ENCODE measurements around the gene SLC45A2. TPM values are rescaled to one million over a fixed set of nuclear protein-coding genes. Genes with fewer than 3 reads are reported as not detected.

The SLC45A2 gene
- polyA plus RNA-seq, 1 of the 3 experiments (the other 2 are of a cell fraction) = 0.02 TPM

DNA sequence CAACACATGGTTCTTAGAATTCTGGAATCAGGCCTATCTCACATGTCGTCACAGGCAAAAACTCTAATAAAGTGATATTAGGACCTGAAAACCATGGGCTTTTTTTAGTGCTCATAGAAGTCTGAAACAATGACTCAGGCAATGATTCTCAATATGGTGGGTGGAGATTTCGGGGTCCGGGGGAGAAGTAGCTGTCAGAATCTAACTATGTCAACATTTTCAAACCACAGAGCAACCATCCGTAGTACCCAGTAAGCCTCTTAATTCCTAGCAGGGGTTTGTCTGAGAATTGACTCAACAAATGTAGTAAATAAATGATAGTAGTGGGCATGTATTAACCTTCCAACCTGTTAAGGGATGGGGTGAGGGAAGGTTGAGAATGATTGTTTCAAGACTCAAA is 20.7 kb upstream of the SLC45A2 start:
- POLR2A ChIA-PET = no interaction called here
- Histone ChIP-seq H3K4me1 (ENCODE audit: control insufficient read depth in 1 of 2, insufficient read depth in 2 of 2, low read depth in 1 of 2, low read length in 1 of 2) (peaks cover 8 to 9% of the 10 kb centered on the region in 2 experiments), H2AFZ (ENCODE audit: low read depth) (no peak overlapping the region), H3K79me2 (ENCODE audit: insufficient read depth) (peaks cover 14% of the 10 kb centered on the region), H4K20me1 (ENCODE audit: insufficient read depth) (no peaks in the 10 kb centered on the region), H3K9me2 (no peaks in the 10 kb centered on the region), H3K9me3 (no peaks in the 10 kb centered on the region), H3K4me3 (ENCODE audit: low read depth in 2 of 2, low read length in 1 of 2) (no peak overlapping the region), H3K4me2 (no peak overlapping the region), H3K9ac (no peak overlapping the region), H3K36me3 (replicated peaks in 1 of 2; ENCODE audit: control insufficient read depth in 1 of 2, insufficient read depth in 2 of 2, low read length in 1 of 2) (peaks cover 10 to 29% of the 10 kb centered on the region in 2 experiments), H3F3A (replicated peaks; ENCODE audit: insufficient read depth) (peaks cover 33% of the 10 kb centered on the region), H3K27me3 (ENCODE audit: insufficient read depth) (no peaks in the 10 kb centered on the region), H3K27ac (ENCODE audit: low read depth in 2 of 2, low read length in 1 of 2) (no peak overlapping the region)
- TF ChIP-seq TAF1 (IDR thresholded peaks at IDR 0.05; ENCODE audit: borderline replicate concordance, low read depth, low read length) (no peak), TCF12 (IDR thresholded peaks at IDR 0.05) (no peak)
- TF ChIP-seq, protein P1, sequence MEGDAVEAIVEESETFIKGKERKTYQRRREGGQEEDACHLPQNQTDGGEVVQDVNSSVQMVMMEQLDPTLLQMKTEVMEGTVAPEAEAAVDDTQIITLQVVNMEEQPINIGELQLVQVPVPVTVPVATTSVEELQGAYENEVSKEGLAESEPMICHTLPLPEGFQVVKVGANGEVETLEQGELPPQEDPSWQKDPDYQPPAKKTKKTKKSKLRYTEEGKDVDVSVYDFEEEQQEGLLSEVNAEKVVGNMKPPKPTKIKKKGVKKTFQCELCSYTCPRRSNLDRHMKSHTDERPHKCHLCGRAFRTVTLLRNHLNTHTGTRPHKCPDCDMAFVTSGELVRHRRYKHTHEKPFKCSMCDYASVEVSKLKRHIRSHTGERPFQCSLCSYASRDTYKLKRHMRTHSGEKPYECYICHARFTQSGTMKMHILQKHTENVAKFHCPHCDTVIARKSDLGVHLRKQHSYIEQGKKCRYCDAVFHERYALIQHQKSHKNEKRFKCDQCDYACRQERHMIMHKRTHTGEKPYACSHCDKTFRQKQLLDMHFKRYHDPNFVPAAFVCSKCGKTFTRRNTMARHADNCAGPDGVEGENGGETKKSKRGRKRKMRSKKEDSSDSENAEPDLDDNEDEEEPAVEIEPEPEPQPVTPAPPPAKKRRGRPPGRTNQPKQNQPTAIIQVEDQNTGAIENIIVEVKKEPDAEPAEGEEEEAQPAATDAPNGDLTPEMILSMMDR (IDR thresholded peaks at IDR 0.05) = no peak
- TF ChIP-seq, protein P2, sequence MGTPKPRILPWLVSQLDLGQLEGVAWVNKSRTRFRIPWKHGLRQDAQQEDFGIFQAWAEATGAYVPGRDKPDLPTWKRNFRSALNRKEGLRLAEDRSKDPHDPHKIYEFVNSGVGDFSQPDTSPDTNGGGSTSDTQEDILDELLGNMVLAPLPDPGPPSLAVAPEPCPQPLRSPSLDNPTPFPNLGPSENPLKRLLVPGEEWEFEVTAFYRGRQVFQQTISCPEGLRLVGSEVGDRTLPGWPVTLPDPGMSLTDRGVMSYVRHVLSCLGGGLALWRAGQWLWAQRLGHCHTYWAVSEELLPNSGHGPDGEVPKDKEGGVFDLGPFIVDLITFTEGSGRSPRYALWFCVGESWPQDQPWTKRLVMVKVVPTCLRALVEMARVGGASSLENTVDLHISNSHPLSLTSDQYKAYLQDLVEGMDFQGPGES (IDR thresholded peaks at IDR 0.05; ENCODE audit: low read depth, low read length) = no peak
- TF ChIP-seq, protein P3, sequence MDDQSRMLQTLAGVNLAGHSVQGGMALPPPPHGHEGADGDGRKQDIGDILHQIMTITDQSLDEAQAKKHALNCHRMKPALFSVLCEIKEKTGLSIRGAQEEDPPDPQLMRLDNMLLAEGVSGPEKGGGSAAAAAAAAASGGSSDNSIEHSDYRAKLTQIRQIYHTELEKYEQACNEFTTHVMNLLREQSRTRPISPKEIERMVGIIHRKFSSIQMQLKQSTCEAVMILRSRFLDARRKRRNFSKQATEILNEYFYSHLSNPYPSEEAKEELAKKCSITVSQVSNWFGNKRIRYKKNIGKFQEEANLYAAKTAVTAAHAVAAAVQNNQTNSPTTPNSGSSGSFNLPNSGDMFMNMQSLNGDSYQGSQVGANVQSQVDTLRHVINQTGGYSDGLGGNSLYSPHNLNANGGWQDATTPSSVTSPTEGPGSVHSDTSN (IDR thresholded peaks at IDR 0.05) = no peak
- CTCF ChIA-PET = interaction anchor here (2.7 kb wide), 1 partner anchor 8 kb away, joined by 17 read pairs; no protein-coding TSS in a partner anchor
- WGBS (ENCODE audit: low lambda C conversion rate) = 100% methylated on average over 4 of the region's 4 CpGs
- no peak for DNase-seq

DNA sequence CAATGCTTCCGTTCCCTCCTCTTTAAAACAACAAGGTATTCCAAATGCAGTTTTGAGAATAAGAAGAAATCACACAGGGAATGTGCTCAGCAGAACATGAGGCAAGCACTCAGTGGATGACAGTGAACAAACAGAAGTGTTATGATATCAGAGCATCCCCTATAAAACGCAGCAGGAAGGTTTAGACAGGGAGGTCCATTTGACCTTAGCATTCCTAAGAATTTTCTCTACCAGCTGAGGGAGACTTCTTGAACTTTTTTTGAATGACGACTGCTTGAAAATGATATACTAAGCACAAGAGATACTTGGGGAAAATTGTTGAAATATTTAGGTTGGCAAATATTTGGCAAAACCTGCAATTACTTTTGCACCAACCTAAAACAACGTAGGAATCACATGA is 19.4 kb upstream of the SLC45A2 start:
- POLR2A ChIA-PET = no interaction called here
- CTCF ChIA-PET = no interaction called here

More for the DNA sequence above, 19.4 kb upstream of the SLC45A2 start:
- DNase-seq = no peak
- TF ChIP-seq POLR2AphosphoS5 (IDR thresholded peaks at IDR 0.05; ENCODE audit: low read depth, low read length) = no peak
- no peak for TF ChIP-seq TAF1 (IDR thresholded peaks at IDR 0.05; ENCODE audit: borderline replicate concordance, low read depth, low read length)
- no peak for TF ChIP-seq RXRA (IDR thresholded peaks at IDR 0.05; ENCODE audit: borderline replicate concordance, low read depth)
- TF ChIP-seq, protein P4, sequence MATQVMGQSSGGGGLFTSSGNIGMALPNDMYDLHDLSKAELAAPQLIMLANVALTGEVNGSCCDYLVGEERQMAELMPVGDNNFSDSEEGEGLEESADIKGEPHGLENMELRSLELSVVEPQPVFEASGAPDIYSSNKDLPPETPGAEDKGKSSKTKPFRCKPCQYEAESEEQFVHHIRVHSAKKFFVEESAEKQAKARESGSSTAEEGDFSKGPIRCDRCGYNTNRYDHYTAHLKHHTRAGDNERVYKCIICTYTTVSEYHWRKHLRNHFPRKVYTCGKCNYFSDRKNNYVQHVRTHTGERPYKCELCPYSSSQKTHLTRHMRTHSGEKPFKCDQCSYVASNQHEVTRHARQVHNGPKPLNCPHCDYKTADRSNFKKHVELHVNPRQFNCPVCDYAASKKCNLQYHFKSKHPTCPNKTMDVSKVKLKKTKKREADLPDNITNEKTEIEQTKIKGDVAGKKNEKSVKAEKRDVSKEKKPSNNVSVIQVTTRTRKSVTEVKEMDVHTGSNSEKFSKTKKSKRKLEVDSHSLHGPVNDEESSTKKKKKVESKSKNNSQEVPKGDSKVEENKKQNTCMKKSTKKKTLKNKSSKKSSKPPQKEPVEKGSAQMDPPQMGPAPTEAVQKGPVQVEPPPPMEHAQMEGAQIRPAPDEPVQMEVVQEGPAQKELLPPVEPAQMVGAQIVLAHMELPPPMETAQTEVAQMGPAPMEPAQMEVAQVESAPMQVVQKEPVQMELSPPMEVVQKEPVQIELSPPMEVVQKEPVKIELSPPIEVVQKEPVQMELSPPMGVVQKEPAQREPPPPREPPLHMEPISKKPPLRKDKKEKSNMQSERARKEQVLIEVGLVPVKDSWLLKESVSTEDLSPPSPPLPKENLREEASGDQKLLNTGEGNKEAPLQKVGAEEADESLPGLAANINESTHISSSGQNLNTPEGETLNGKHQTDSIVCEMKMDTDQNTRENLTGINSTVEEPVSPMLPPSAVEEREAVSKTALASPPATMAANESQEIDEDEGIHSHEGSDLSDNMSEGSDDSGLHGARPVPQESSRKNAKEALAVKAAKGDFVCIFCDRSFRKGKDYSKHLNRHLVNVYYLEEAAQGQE (IDR thresholded peaks at IDR 0.05; ENCODE audit: low read depth, low read length) = no peak
- TF ChIP-seq RCOR1 (IDR thresholded peaks at IDR 0.05; ENCODE audit: low read length) = no peak
- no peak for TF ChIP-seq JUND (IDR thresholded peaks at IDR 0.05)
- TF ChIP-seq GABPA (IDR thresholded peaks at IDR 0.05; ENCODE audit: low read depth) = no peak
- TF ChIP-seq, protein P2 (IDR thresholded peaks at IDR 0.05; ENCODE audit: low read depth, low read length) = no peak
- TF ChIP-seq, protein P3 (IDR thresholded peaks at IDR 0.05) = no peak
- TF ChIP-seq TCF12 (IDR thresholded peaks at IDR 0.05) = no peak
- Histone ChIP-seq H4K20me1 (ENCODE audit: insufficient read depth) (no peaks in the 10 kb centered on the region), H3K27ac (ENCODE audit: low read depth in 2 of 2, low read length in 1 of 2) (no peak overlapping the region), H3K4me2 (no peak overlapping the region), H3F3A (replicated peaks; ENCODE audit: insufficient read depth) (peaks cover 24% of the 10 kb centered on the region), H3K4me3 (ENCODE audit: low read depth in 2 of 2, low read length in 1 of 2) (no peak overlapping the region), H3K9me3 (no peaks in the 10 kb centered on the region), H2AFZ (ENCODE audit: low read depth) (no peak overlapping the region), H3K79me2 (ENCODE audit: insufficient read depth) (peaks cover 14% of the 10 kb centered on the region), H3K27me3 (ENCODE audit: insufficient read depth) (no peaks in the 10 kb centered on the region), H3K9ac (no peak overlapping the region), H3K36me3 (replicated peaks in 1 of 2; ENCODE audit: control insufficient read depth in 1 of 2, insufficient read depth in 2 of 2, low read length in 1 of 2) (peaks cover 10 to 35% of the 10 kb centered on the region in 2 experiments), H3K4me1 (ENCODE audit: control insufficient read depth in 1 of 2, insufficient read depth in 2 of 2, low read depth in 1 of 2, low read length in 1 of 2) (peaks cover 4 to 9% of the 10 kb centered on the region in 2 experiments; a peak in 3 of 4 replicates), H3K9me2 (no peaks in the 10 kb centered on the region)
- 91% methylated on average over 4 of the region's 4 CpGs for WGBS (ENCODE audit: low lambda C conversion rate)
